Body of pancreas (tissue), 4 donors: Measurements from ENCODE around the gene RAC2.

Experiments used
- CTCF ChIP-seq, 7 experiments: fragments of 450-650 bp in 4 of 7; fragments of 200-600 bp in 3 of 7; sonication (generic) in 3 of 7; IDR thresholded peaks; one replicate each; pipeline ENCODE4 v1.5.1; 2016 to 2019; ENCODE audit warnings: antibody characterized with exemption in 7 of 7
- POLR2A ChIP-seq, 3 donors: fragments of 450-650 bp; IDR thresholded peaks; one replicate each; pipeline ENCODE4 v1.6.1; 2016; ENCODE audit warnings: antibody characterized with exemption in 3 of 3, mild to moderate bottlenecking in 2 of 3

GRCh38 chr22:37219533-37219932, 24.5 kb downstream of the RAC2 start:
- TF ChIP-seq POLR2A (IDR thresholded peaks at IDR 0.05) (no peak), CTCF (IDR thresholded peaks at IDR 0.05) (no peak)
